ENCODE results near the gene FILIP1.

Gene FILIP1

DNA sequence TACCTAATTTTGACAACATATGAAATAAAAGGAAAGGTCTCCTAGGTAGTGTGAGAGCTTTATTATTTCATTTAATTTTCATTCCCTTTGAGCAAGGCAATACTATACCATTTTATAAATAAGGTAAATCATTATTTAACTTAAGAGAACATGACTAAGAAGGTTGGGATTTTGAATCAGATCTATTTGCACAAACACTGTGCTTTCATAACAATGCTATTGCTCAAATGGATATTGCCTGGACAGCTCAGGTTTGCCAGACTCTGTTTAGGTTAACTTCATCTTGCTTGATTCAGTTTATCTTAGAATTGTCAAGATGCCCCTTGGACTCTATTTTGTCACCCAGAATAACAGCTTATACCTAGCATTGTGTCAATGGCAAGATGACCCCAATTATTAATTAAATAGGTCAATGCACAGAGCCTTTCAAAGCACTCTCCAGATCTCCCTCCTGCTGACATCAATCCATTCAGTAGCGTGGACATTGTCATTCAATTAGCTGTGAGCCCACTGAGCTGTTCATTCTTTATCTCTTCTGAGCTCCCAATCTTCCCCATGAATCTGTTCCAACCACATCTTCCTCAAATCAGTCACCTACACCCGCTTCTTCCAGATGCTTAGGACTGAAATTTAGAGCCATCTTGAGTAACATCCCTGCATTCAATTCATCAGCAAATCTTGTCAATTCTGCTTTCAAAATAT, 166.9 kb downstream of the FILIP1 start:
- no peak for DNase-seq

DNA sequence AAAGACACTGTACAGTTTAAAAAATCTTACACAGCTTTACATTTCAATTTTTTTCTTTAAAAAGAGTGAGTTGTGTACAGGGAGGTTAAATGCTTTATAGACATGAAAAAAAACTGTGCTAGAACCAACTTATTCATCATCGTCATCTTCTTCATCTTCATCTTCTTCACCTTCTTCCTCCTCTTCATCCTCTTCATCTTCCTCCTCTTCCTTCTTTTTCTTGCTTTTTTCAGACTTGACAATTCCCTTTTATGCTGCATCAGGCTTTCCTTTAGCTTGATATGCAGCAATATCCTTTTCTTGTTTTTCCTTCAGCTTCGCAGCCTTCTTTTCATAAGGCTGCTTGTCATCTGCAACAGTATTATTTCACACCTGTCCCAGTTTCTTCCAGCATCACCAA, 174.7 kb downstream of the FILIP1 start:
- DNase-seq: no peak

DNA sequence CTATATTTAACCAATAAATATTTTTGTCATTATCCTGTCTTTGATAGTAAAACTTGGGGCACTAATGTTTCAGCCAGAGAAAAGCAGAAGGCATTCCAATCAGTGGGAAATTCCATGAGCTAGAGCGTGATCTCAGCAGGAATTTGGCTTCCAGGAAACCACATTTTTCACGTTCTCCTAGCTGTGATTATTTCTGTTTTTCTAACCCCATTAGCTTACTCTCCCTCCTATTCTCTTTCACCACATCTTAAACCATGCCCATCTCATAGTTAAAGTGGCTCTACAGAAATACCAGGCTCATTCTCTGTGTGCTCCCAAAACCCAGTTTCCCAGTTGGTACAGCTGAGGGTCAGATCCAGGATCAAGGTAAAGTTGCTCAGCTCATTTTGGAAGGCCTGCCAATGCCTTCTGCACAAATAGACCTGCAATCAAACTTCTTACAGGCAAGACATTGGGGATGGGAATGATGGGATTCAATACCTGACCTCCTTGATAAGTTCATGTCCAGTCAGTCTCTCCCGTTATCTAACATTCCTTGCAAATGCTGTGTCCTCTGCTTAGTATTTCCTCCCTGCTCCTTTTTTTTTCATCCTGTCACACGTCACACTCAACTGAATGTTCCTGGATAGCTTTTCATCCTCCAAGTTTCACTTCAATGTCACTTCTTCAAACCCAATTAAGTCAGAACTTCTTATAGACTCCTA, 175.9 kb downstream of the FILIP1 start:
- no peak for DNase-seq

DNA sequence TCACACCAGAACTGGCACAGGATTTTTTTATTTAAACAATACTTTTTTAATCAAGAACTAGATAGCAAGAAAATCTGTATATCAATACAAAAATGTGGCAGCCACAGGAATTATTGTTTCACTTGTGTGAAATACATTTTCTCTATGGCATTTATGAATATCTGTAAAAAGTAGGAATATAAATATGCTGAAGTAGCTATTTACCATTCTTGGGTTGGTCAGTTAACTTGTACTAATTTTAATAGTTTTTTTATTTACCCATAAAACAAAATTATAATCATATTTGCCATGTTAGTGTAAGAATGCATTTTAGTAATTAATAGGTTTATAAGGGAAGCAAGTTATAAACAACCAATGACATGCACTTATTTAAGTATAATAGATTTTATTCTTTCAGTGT, 177.6 kb downstream of the FILIP1 start:
- no peak for DNase-seq

DNA sequence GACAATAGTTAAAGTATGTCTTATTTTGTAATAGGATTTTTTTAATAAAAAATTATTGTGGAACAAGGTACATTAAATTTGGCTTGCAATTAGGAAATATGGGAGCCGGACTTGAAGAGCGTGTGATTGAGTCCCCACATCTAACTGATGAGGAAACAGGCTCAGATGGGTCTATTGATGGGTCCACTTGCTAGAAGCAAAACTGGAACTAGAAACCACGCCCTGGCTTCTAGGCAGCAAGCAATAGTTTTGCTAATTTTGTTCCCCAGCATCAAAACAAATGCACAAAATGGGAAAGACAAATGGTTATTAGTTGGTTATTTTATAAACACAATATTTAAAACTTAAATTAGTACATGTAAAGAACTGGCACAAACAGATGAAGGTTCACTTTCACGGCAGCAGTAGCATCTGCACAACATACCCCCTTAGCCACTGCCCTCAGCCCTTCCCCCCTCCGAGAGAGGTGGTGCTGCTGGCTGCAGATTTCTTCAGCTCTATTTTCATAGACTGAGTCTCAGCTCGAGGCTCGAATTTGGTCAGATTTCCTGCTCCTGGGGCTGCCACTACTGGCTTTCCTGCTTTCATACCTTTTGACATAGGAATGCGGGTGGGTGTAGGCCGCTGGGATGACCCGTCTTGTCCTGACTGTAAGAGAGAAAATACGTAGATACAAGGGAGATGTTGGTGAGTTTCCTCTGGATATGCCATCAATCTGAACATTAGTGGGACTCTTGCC, 185.2 kb downstream of the FILIP1 start:
- DNase-seq: no peak

DNA sequence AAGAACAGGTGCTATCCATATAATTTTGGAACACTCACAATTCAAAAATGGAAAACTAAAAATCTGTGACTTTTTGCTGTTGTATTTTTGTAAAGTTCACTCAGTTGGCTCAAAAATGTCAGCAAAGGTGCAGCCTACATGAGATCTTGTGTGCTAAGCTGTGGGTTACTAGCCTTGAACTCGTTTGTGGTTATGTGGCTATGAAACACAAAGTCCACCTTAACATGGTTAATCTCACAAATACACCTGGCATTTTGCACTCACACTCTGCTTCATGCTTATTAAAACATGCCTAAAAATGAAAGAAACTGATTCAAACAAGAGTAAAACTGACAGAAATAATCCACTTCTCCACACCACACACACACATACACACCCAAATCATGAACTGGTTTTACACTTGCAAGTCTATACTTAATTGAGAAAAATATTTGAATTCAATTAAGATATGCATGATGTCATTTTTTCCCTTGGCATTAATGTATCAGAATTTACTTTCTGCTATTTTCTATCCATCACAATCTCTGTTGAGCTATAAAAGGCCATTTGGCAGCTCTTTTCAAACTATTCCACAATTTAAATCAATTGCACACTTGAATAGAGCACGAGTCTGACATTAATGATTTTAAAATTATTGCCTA, 186.1 kb downstream of the FILIP1 start:
- DNase-seq: no peak

DNA sequence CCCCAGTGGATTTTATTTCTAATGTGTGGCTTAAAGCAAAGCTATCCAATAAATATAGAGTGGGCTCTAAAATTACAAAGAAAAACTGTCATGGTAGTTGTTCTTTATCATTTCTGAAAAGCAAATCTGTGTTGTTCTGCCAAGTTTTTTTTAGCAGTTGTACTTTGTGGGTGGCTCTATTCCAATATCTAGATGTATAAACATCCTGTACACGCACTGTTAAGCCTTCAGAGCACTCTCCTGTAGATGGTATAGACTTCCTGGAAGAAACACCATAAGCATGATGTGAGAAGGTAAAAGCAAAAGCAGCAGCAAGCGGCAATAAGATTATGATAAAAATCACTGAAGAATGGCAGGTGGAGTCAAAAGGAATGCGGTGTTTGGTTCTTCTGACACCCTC, 187.5 kb downstream of the FILIP1 start:
- no peak for DNase-seq

DNA sequence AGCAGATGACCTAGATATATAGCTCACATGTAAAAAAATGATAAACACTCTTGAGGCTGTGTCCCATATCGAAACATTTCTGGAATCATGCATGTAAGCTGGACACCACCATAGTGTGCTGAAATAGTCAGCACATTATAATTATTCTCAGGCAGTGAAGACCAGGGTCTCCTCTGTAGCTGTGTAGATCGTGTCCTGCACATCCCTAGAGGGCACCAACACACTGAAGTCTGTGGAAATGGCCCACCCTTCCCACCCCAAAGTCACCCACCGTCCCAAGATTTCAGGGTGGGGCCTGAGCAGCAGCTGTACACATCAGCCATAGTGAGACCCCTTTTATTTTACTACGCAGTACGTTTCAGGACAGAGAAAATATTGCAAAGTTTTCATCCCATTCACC, 188.0 kb downstream of the FILIP1 start:
- DNase-seq: no peak

DNA sequence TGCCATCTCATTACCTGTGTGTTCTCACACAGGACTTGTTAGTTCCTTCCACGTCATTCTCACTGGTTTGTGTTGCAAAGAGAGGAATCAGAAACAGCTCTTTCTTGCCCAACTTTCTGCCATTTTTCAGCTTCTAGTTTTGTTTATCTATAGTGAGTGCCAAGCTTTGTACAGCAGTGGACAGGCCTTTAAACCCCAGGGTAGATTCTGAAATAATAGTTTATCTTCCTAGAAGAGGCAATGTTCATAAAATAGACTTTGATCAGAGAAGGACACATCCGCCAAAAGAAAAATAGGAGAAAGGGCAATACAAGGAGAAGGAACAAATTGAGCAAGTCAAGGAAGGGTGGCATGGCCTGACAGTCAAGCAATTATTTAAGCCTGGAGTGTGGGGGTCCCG, 191.3 kb downstream of the FILIP1 start:
- no peak for DNase-seq

DNA sequence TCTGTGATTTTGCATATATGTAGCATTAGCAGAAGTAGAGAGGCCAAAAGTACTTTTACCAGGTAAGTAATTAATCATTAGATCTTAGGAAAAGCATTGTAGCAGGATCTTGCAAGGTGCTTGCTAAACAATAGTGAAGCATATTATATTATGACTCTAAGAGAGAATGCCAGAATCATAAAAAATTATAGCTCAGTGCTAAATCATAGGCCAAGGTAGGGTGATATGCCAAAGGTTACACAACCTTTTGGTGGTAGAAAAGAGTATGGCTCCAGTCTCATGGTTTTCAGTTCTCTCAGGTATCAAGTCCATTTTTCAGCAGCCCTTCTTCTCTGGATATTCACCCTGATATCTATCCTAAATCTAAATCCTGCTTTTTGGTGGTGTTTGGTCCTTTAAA, 192.1 kb downstream of the FILIP1 start:
- no peak for DNase-seq

DNA sequence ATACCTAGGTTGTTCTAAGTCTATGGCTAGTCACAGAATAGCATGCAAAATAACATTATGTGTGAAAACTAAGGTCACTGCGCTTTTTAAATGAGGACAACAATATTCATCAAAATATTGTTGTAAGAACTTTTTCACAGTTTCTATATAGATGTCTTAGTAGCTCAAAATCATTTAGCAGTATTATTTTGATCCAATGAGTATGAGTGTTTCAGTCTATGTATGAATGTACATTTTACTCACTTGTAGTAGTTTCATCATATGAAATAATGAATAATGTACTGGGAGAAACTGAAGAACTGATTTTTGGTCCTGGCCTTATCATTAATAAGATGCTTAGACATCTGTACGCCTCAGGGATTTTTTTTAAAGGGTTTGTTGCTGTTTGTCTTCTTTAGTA, 192.5 kb downstream of the FILIP1 start:
- DNase-seq: no peak

DNA sequence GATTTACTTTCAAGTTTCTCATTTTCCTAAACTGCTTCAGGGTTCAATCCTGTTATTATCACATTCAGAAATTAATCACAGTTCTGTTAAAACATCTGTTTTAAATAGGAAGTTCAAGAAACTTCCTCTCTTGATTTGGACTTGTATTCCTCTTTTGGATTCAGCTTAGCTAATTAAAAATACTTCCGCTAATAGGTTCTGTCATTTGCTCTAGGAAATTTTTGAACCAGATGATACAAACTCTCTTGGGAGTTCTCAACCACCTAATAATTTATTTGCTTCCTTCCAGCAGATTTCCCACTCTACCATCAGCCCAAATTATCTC, 193.1 kb downstream of the FILIP1 start:
- no peak for DNase-seq

DNA sequence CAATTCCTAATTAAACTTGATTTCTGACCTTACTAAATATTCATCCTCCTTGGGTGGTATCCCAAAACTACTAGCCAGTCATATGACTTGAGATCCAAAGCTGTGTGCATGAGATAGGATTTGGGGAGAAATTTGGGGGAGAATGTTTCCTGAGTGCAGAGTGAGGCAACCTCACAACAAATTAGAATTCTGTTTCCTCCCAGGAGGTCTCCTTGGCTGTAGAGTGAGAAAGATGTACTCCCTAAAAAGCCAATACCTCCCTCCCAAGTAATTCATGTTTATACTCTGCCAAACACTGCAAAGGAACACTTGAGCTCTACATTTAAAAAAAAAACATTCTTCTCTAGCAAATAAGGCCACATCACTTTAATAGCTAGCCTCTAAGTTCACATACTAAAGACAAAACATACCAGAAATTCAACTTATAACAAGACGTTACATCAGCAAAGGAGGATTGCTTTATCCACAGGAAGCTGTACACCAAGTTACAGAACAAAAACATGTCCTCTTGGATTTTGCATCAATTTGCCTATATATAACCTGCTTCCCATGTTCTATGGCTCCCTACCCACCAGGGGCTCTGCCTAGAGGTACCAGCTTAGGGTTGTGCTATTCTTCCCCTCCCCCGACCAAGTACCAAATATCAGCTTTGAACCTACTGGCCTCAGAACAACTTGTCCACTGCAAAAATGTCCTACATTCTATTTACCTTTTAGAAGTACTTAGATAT, 193.6 kb downstream of the FILIP1 start:
- no peak for DNase-seq

DNA sequence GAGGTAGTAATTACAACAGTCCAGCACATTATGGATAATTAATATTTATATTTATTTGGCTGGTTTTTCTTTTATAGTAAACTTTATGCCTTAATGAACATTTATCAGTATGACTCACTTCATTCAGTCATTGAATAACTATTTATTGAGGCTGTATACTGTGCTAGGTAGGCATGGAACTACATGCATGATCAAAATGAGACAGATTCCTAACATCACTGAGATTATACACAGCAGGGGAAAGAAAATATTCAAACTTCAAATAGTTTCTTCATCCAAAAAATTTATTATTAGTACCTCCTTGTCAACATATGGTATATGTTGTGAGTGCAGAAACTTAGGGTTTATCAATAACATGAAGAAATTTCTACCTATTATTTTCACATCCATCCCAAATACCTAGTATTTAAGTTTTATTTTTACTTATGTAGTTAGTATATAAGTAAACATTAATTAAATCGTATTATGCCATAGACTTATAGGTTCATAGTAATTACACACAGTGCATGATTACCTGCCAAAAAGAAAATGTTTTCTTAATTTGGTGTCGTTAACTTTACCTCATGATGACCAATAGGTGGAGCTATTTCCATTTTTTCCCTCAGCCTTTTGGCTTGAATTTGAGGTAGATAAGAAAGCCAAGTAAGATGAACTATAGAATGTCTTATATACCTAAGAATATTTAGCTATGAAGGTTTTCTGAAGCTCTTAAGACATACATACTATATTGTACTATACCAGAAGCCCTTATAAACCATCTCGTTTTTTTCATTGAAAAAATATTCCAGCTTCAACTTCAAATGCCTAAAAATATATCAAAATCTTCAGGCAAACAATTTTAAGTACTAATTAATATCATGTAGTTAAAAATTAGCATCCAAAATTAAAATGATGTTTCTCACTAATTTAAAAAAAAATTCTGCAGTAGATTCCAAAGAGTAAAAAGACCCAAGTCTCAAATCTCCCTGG, 196.5 kb downstream of the FILIP1 start:
- no peak for DNase-seq

DNA sequence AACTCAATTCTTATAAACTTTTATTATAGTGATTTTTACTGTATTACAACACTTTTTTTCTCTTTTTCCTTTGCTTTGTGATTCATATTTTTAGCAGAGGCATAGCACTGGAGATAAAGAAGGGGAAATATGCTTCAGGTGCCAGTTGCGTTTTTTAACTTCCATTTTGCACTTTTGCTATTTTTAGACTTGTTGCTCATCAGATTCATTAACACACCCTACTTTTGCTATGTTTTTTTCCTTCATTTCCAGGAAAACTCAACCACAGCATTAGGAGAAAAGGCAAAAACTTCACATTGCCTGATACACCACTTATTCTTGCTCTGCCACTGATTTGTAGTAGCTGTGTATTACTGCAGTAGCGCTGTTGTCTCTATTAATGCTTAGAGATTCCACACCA, 201.0 kb downstream of the FILIP1 start:
- no peak for DNase-seq

DNA sequence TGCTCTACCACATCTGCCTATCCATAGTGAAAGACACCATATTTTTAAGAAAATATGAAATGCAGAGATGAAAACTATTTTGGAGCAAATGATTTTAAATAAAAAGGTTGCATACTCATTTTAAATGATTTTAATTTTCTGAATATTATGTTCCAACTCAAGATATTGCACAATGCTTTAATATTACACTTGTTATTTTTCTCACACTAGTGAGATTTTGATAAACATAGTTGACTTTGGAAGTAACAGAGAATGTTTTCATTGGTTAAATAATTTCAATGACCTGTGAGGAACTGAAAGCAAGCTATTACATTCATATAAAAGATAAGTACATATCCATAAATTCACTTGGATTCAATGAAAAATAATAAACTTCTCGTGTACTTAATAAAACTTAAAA, 201.9 kb downstream of the FILIP1 start:
- DNase-seq: no peak

DNA sequence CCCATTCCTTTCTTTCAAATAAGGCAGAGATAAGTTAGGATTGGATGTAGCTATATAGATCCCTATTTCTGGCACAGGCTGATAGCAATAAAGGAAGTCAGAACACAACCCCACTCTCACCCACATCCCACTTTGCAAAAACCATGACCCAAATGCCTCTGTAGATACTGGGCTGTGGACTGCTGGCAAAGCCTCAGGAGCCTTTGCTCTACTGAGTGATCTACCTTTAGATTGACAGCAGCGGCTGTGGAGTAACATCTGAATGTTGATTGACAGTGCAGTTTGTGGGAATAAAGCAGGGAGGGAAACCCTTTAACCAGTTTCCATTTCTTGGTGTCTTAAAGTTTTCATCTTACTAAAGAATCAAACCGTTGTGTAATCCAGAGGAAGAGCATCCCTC, 202.3 kb downstream of the FILIP1 start:
- no peak for DNase-seq

DNA sequence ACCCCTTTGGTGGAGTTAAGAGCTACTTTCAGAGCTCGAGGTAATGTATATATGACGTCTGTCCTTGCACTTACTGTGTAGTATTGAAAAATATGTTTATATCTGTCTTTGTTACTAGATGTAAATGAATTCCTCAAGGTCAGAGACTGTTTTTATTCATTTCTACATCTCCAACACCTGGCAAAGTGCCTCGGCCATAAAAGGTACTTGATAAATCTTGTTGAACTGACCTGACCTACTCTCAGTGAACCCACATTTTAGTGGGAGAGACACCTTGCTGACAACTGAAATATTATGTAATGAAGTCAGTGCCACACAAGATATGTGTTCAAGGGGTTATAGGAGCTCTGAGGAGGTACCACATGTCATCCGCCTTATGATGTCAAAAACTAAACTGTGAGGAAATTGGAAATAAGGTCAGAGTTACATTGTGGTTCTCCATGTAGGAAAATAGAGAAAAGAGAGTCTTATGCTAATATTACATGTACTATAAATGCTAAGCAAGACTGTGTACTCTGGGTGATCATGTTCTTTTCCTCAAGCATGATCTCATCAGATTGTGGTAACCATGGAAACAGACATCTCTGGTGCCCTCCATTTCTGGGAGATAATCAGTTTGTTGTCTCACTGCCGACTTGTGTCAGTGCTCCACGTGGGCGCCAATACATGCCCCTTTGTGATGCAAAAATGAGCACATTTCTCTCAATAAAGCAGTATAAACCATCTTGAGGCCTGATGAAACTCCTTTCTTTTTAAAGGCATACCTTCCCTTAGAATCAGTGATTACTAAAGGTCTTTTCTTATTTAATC, 203.3 kb downstream of the FILIP1 start:
- no peak for DNase-seq

DNA sequence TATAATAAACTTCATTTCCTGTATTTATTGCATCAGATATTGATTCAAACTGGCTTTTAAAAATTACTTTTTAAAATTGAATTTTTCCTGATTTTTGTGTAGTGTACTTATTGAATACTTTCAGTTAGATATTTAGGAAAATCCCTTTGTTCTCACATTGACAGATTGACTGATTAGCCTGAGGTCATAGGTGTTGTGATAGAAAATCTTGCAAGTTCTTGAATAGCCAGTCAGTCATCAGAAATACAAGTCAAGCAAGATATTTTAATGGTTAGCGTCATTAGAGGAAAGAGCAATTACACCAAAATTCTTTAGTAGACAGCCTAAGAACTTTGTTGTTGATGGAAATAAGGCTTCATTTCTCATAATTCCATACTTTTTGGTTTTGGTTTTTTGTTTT, 205.6 kb downstream of the FILIP1 start:
- DNase-seq: no peak

DNA sequence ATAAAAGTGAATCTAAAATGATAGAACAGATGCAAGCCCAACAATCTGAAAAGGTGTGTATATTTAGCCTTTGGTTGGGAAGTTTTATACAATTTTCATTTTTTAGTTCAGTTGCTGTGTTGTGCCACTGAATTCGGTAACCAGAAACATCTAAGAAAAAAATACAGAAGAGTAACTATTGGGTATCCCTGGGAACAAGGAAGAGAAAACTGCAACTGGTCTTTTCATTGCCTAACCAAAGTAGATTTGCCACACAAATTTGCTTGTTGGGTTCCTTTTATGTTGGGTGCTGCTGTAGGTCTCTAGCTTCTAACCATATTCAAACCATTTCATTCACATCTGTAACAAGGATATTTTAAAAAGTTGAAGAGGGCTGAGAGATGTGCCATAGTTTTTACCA, 206.2 kb downstream of the FILIP1 start:
- no peak for DNase-seq

DNA sequence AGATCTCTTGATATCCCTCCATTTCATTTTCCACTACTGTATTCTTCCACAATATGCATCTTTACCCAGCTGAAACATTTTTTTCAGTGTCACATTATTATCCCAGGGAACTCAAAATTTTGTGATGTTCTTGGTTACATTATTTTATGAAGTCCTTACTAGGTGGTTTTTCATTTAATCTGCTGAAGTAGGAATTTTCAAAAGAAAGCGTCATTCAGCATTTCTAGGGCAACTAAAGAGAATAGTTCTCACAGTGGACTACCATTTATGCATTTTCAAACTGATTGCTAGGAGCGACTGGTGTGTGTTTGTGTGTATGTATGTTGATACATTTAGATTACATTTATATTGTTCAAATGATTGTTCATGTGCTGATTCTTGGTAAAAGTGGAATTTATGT, 206.6 kb downstream of the FILIP1 start:
- no peak for DNase-seq
